ENCODE data around the gene POP4.

DNA sequence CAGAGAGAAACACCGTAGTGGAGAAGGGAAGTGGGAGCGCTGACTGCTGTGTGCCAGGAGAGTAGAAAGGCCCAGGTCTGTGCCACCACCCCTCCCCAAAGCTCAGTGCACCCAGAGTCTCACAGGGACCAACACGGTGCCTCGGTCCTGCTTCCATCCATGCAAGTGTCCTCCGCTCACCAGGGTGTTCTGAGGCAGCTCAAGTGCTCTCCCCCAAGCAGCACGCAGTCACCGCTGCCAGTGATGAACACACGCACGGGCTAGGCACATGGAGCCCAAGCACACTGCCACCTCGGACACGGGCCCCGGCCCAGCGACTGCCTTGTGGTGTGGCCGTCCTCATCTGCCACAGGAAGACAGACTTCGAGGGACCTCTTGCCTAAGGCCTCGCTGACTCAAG lies 10.5 kb downstream of the POP4 start:
- TF ChIP-seq, protein P1, sequence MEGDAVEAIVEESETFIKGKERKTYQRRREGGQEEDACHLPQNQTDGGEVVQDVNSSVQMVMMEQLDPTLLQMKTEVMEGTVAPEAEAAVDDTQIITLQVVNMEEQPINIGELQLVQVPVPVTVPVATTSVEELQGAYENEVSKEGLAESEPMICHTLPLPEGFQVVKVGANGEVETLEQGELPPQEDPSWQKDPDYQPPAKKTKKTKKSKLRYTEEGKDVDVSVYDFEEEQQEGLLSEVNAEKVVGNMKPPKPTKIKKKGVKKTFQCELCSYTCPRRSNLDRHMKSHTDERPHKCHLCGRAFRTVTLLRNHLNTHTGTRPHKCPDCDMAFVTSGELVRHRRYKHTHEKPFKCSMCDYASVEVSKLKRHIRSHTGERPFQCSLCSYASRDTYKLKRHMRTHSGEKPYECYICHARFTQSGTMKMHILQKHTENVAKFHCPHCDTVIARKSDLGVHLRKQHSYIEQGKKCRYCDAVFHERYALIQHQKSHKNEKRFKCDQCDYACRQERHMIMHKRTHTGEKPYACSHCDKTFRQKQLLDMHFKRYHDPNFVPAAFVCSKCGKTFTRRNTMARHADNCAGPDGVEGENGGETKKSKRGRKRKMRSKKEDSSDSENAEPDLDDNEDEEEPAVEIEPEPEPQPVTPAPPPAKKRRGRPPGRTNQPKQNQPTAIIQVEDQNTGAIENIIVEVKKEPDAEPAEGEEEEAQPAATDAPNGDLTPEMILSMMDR (IDR thresholded peaks at IDR 0.05; ENCODE audit: insufficient read depth, low read depth, low read length) = no peak
- TF ChIP-seq EZH2 (IDR thresholded peaks at IDR 0.05; ENCODE audit: insufficient read depth, low read length) = no peak
